HCT116 (cell line): ENCODE data around the gene DIAPH3.

ENCODE experiments used
- ATF3 ChIP-seq: IDR thresholded peaks from 2 replicates; pipeline ENCODE4 v1.6.1; 2012
- CTCF ChIP-seq, 3 experiments: fragments of 200-600 bp in 1 of 3; sonication (generic) in 1 of 3; IDR thresholded peaks in 2 of 3; conservative IDR thresholded peaks in 1 of 3; 2 replicates each; pipeline ENCODE4 v1.5.1; 2012 to 2017; ENCODE audit warnings: low read depth in 2 of 3, low read length in 2 of 3, antibody characterized with exemption in 1 of 3, borderline replicate concordance in 1 of 3, control low read depth in 1 of 3, mild to moderate bottlenecking in 1 of 3, mixed read lengths in 1 of 3, mixed run types in 1 of 3, moderate library complexity in 1 of 3; ENCODE audit not compliant: insufficient read depth in 1 of 3
- EZH2 ChIP-seq: fragments of 200-600 bp; sonication (generic); IDR thresholded peaks from 2 replicates; pipeline ENCODE4 v1.6.1; 2017; ENCODE audit warnings: antibody characterized with exemption, mixed run types
- FOSL1 ChIP-seq: IDR thresholded peaks from 2 replicates; pipeline ENCODE4 v1.6.1; 2012; ENCODE audit warnings: low read depth
- JUND ChIP-seq: IDR thresholded peaks from 2 replicates; pipeline ENCODE4 v1.6.1; 2012
- POLR2A ChIP-seq: IDR thresholded peaks from 2 replicates; pipeline ENCODE4 v1.7.0; 2011; ENCODE audit warnings: borderline replicate concordance; ENCODE audit not compliant: insufficient read depth, insufficient read length; ENCODE audit errors: extremely low read depth
- RAD21 ChIP-seq: IDR thresholded peaks from 2 replicates; pipeline ENCODE4 v1.6.1; 2012; ENCODE audit warnings: low read depth, mild to moderate bottlenecking
- SP1 ChIP-seq: IDR thresholded peaks from 2 replicates; pipeline ENCODE4 v1.6.1; 2012; ENCODE audit warnings: low read depth
- TF ChIP-seq, protein P1 (sequence below): IDR thresholded peaks from 2 replicates; pipeline ENCODE4 v1.6.1; 2012

GRCh38 chr13:59873309-59873708 lies 290.4 kb downstream of the DIAPH3 start:
- TF ChIP-seq JUND (no peak), SP1 (no peak), CTCF (IDR thresholded peaks at IDR 0.05 in 2 of 3, conservative IDR thresholded peaks at IDR 0.05 in 1 of 3; ENCODE audit: borderline replicate concordance in 1 of 3, insufficient read depth in 1 of 3, low read depth in 2 of 3, low read length in 2 of 3) (no peak), RAD21 (no peak), FOSL1 (no peak), ATF3 (no peak), POLR2A (no peak), EZH2 (no peak)
- TF ChIP-seq, protein P1, sequence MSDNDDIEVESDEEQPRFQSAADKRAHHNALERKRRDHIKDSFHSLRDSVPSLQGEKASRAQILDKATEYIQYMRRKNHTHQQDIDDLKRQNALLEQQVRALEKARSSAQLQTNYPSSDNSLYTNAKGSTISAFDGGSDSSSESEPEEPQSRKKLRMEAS: no peak
